ENCODE measurements around the gene TMEM263. TPM values are rescaled to one million over a fixed set of nuclear protein-coding genes. Genes with fewer than 3 reads are reported as not detected.

The TMEM263 gene
- total RNA-seq, 1 experiment from 2014 or later: 35.0 TPM

DNA sequence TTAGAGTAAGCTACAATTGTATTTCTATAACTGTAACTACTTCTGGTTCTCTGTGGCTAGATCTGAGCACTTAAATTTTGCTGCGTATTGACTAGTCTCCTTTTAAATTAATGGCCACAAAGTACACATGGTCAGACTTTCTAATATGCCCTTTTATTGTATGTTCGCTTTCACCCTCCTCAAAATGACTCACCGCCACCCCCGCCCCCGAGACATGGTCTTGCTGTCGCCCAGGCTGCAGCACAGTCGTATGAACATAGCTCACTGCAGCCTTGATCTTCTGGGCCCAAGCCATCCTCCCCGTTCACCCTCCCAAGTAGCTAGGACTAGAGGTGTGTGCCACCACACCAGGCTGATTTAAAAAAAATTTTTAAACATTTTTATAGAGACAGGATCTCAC lies 19.4 kb downstream of the TMEM263 start:
- in situ Hi-C loops (cut with HindIII; ENCODE audit: low pct_unique_long_range_greater_than_20kb, low sequenced_read_pairs): no loop called here
- POLR2A ChIA-PET: no interaction called here
- peaks cover 5% of the 10 kb centered on the region; the same call in 1 of the 2 replicates for H3K36me3 ChIP-seq (ENCODE audit: control insufficient read depth, insufficient read depth, low read length)

DNA sequence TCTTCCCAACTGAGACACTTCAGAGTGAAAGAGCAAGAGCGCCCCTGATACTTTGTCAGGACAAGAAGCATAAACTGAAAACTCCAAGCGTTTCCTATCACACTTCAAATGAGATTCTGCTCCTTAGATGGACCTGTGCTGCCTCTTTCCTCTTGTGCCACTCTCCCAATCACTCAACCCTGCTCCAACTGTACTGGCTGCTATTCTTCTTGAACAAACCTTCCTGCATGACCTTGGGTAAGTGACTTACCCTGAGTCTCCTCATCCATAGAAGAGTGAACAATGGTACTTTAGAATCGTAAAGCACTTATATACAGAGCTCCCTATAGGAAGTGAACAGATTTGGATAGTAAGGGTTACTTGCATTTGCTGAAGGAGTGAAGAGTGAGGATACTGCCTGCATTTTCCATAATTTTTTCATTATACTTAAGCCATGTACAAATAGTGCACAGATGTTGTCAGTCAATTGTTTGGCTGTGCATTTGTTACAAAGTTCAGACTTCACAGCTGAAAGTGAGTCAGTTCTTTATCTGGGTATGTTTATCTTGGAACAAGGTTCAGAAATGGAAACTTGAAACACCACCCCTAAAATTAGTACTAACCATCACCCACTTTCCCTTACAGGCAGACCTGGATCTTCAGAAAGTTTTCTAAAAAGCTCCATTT lies 20.4 kb downstream of the TMEM263 start:
- no TSS peak for BruUV-seq (replicated peaks)
- H3K27me3 ChIP-seq (ENCODE audit: control insufficient read depth, insufficient read depth, low read length): no peaks in the 10 kb centered on the region
- peaks cover 10% of the 10 kb centered on the region for H3K4me1 ChIP-seq (ENCODE audit: control insufficient read depth, insufficient read depth, low read length)
- TF ChIP-seq SIN3A (IDR thresholded peaks at IDR 0.05; ENCODE audit: borderline replicate concordance, insufficient read depth, low read depth, low read length): no peak
- TF ChIP-seq, protein P1, sequence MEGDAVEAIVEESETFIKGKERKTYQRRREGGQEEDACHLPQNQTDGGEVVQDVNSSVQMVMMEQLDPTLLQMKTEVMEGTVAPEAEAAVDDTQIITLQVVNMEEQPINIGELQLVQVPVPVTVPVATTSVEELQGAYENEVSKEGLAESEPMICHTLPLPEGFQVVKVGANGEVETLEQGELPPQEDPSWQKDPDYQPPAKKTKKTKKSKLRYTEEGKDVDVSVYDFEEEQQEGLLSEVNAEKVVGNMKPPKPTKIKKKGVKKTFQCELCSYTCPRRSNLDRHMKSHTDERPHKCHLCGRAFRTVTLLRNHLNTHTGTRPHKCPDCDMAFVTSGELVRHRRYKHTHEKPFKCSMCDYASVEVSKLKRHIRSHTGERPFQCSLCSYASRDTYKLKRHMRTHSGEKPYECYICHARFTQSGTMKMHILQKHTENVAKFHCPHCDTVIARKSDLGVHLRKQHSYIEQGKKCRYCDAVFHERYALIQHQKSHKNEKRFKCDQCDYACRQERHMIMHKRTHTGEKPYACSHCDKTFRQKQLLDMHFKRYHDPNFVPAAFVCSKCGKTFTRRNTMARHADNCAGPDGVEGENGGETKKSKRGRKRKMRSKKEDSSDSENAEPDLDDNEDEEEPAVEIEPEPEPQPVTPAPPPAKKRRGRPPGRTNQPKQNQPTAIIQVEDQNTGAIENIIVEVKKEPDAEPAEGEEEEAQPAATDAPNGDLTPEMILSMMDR (IDR thresholded peaks at IDR 0.05): no peak
- no peak for TF ChIP-seq POLR2AphosphoS5 (IDR thresholded peaks at IDR 0.05; ENCODE audit: low read depth, low read length)
- no peak for TF ChIP-seq TCF7L2 (IDR thresholded peaks at IDR 0.05; ENCODE audit: low read depth, low read length)
- TF ChIP-seq, protein P2, sequence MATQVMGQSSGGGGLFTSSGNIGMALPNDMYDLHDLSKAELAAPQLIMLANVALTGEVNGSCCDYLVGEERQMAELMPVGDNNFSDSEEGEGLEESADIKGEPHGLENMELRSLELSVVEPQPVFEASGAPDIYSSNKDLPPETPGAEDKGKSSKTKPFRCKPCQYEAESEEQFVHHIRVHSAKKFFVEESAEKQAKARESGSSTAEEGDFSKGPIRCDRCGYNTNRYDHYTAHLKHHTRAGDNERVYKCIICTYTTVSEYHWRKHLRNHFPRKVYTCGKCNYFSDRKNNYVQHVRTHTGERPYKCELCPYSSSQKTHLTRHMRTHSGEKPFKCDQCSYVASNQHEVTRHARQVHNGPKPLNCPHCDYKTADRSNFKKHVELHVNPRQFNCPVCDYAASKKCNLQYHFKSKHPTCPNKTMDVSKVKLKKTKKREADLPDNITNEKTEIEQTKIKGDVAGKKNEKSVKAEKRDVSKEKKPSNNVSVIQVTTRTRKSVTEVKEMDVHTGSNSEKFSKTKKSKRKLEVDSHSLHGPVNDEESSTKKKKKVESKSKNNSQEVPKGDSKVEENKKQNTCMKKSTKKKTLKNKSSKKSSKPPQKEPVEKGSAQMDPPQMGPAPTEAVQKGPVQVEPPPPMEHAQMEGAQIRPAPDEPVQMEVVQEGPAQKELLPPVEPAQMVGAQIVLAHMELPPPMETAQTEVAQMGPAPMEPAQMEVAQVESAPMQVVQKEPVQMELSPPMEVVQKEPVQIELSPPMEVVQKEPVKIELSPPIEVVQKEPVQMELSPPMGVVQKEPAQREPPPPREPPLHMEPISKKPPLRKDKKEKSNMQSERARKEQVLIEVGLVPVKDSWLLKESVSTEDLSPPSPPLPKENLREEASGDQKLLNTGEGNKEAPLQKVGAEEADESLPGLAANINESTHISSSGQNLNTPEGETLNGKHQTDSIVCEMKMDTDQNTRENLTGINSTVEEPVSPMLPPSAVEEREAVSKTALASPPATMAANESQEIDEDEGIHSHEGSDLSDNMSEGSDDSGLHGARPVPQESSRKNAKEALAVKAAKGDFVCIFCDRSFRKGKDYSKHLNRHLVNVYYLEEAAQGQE (IDR thresholded peaks at IDR 0.05; ENCODE audit: insufficient read depth in 1 of 2, low read depth in 2 of 2, low read length in 1 of 2): no peak
- ChIA-PET CTCF (no interaction called here), POLR2A (no interaction called here)
- H3K9me3 ChIP-seq (ENCODE audit: control insufficient read depth, insufficient read depth, low read depth, low read length): no peaks in the 10 kb centered on the region
- no peak for DNase-seq (ENCODE audit: low read depth, low spot score)
- H3K27ac ChIP-seq (ENCODE audit: low read length): no peak overlapping the region
- H3K36me3 ChIP-seq (ENCODE audit: control insufficient read depth, insufficient read depth, low read length): peaks cover 3% of the 10 kb centered on the region; the same call in 1 of the 2 replicates
- ATAC-seq: no peak
- H3K4me3 ChIP-seq (ENCODE audit: low read depth in 2 of 2, low read length in 2 of 2): no peak overlapping the region
- intact Hi-C loops (cut with micrococcal nuclease; ENCODE audit: unreplicated experiment): no loop called here
- in situ Hi-C loops (cut with HindIII; ENCODE audit: low pct_unique_long_range_greater_than_20kb, low sequenced_read_pairs): no loop called here

More for the DNA sequence above, 19.4 kb downstream of the TMEM263 start:
- TF ChIP-seq POLR2AphosphoS5 (IDR thresholded peaks at IDR 0.05; ENCODE audit: low read depth, low read length) (no peak), TCF7L2 (IDR thresholded peaks at IDR 0.05; ENCODE audit: low read depth, low read length) (no peak), SIN3A (IDR thresholded peaks at IDR 0.05; ENCODE audit: borderline replicate concordance, insufficient read depth, low read depth, low read length) (no peak)
- TF ChIP-seq, protein P1 (IDR thresholded peaks at IDR 0.05): no peak
- TF ChIP-seq, protein P2 (IDR thresholded peaks at IDR 0.05; ENCODE audit: insufficient read depth in 1 of 2, low read depth in 2 of 2, low read length in 1 of 2): no peak
- CTCF ChIA-PET: no interaction called here
- DNase-seq (ENCODE audit: low read depth, low spot score) (no peak), ATAC-seq (no peak)
- Histone ChIP-seq H3K27me3 (ENCODE audit: control insufficient read depth, insufficient read depth, low read length) (no peaks in the 10 kb centered on the region), H3K27ac (ENCODE audit: low read length) (no peak overlapping the region), H3K9me3 (ENCODE audit: control insufficient read depth, insufficient read depth, low read depth, low read length) (no peaks in the 10 kb centered on the region), H3K4me3 (ENCODE audit: low read depth in 2 of 2, low read length in 2 of 2) (no peak overlapping the region), H3K4me1 (ENCODE audit: control insufficient read depth, insufficient read depth, low read length) (peaks cover 10% of the 10 kb centered on the region)
- no TSS peak for BruUV-seq (replicated peaks)
- intact Hi-C loops (cut with micrococcal nuclease; ENCODE audit: unreplicated experiment): no loop called here
